ENCODE results near the gene TMED1. TPM values are rescaled to one million over a fixed set of nuclear protein-coding genes. Genes with fewer than 3 reads are reported as not detected.

The TMED1 gene
- polyA plus RNA-seq, 1 donor from 2014 or later: 20.2 TPM

DNA sequence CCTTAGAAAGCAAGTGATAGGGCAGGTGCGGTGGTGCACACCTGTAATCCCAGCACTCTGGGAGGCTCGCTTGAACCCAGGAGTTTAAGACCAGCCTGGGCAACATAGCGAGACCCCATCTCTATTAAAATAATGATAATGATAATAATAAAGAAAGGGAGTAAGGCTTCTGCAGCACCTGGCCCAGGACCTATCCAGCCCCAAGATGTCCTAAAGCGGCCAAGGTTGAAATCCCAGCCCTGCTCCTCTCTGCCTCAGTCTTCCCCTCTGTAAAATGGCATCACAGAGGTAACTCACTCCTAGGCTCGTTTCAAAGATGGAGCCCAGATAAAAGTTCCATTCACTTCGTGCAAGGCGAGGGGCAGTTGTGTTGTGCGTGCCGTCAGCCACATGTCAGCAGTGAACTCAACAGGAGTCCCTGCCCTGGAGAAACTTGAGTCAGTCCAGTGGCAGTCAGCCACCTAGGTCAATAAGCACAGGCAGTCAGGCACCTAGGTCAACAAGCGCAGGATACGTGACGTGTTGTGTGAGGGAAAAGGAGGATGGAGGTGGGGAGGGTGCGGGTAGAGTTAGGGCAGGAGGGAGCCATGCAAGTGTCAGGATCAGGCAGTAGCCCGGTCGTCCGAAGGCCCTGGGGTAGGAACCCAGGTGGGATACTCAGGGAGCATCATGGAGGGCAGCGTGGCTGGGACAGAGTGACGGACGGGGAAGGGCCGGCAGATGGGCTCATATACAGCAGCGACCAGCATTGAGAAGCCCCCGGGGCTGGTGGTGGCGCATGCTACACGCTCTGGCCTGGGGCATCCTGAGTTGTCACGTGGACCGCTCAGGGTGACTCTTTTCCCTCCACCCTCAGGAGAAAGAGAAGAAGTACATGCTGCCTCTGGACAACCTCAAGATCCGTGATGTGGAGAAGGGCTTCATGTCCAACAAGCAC is 16.6 kb downstream of the TMED1 start:
- H3K9me3 ChIP-seq (ENCODE audit: low read length): no peaks in the 10 kb centered on the region
- no peaks in the 10 kb centered on the region for H3K27me3 ChIP-seq (ENCODE audit: insufficient read depth, low read depth, low read length)
- H3K4me2 ChIP-seq (ENCODE audit: low read length): no peak overlapping the region
- H3K9me2 ChIP-seq (ENCODE audit: insufficient read depth, low read length): no peaks in the 10 kb centered on the region
- H3K9ac ChIP-seq (ENCODE audit: low read length): no peak overlapping the region
- H2AFZ ChIP-seq (ENCODE audit: low read depth, low read length): no peak overlapping the region
- H4K20me1 ChIP-seq (ENCODE audit: insufficient read depth): no peaks in the 10 kb centered on the region
- H3F3A ChIP-seq (ENCODE audit: insufficient read depth, low read length, poor library complexity, severe bottlenecking): no peaks in the 10 kb centered on the region
- H3K36me3 ChIP-seq (ENCODE audit: insufficient read depth, low read length): peaks cover 4% of the 10 kb centered on the region
- no peaks in the 10 kb centered on the region for H3K79me2 ChIP-seq (replicated peaks; ENCODE audit: insufficient read depth, low read length)
- H3K4me3 ChIP-seq (ENCODE audit: low read length): no peak overlapping the region
- no peak overlapping the region for H3K27ac ChIP-seq (ENCODE audit: low read length)
- TF ChIP-seq EZH2 (IDR thresholded peaks at IDR 0.05; ENCODE audit: borderline replicate concordance, insufficient read depth, low read length, poor library complexity, severe bottlenecking) (no peak), POLR2AphosphoS5 (IDR thresholded peaks at IDR 0.05) (no peak), EP300 (conservative IDR thresholded peaks at IDR 0.05; ENCODE audit: poor library complexity, severe bottlenecking) (no peak)

DNA sequence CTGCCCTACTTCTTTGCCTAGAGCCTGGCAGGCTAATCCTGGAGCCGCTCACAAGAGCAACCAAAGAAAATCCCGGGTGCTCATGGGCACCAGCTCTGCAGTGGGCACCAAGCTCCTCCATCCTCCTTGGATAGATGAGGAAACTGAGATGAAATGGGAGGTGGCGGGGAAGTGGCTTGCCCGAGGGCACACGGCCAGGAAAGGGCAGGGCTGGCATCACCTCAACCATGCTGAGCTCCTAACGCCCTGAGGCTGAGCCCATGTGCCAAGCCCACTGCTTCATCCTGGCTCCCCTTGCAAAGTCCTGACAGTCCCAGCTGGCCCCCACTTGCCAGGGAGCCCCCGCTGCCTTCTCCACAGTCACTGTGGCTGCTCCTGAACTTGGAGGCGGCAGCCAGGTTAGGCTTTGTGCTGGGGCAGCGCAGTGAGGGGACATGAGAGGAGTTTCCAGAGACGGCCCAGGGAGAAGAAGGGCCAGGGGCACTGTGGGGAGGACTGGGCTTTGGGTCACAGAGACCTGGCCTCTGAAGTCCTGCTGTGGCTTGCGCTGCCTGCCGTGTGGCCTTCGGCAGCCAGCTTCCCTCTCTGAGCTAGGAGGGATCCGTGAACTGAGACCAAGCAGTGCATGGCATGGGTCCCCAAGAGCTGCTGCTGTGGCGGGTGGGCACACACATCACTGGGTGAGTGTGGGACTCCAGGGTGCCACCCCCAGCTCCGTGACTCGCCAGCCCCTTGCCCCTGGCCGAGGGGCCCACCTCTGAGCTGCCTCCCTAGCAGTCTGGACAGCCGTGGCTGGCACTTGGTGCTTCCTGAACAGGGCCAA is 17.5 kb downstream of the TMED1 start:
- Histone ChIP-seq H3K36me3 (ENCODE audit: insufficient read depth, low read length) (peaks cover 4% of the 10 kb centered on the region), H3K9ac (ENCODE audit: low read length) (no peak overlapping the region), H3K4me2 (ENCODE audit: low read length) (no peak overlapping the region), H3K4me3 (ENCODE audit: low read length) (no peak overlapping the region), H2AFZ (ENCODE audit: low read depth, low read length) (no peak overlapping the region), H3F3A (ENCODE audit: insufficient read depth, low read length, poor library complexity, severe bottlenecking) (no peaks in the 10 kb centered on the region), H3K9me3 (ENCODE audit: low read length) (no peaks in the 10 kb centered on the region), H3K9me2 (ENCODE audit: insufficient read depth, low read length) (no peaks in the 10 kb centered on the region), H3K27me3 (ENCODE audit: insufficient read depth, low read depth, low read length) (no peaks in the 10 kb centered on the region), H3K79me2 (replicated peaks; ENCODE audit: insufficient read depth, low read length) (no peaks in the 10 kb centered on the region), H3K27ac (ENCODE audit: low read length) (no peak overlapping the region), H4K20me1 (ENCODE audit: insufficient read depth) (no peaks in the 10 kb centered on the region)
- TF ChIP-seq RAD21 (conservative IDR thresholded peaks at IDR 0.05): no peak
- no peak for TF ChIP-seq EZH2 (IDR thresholded peaks at IDR 0.05; ENCODE audit: borderline replicate concordance, insufficient read depth, low read length, poor library complexity, severe bottlenecking)
- no peak for TF ChIP-seq TAF1 (IDR thresholded peaks at IDR 0.05; ENCODE audit: low read depth)
- TF ChIP-seq EP300 (conservative IDR thresholded peaks at IDR 0.05; ENCODE audit: poor library complexity, severe bottlenecking): no peak
- TF ChIP-seq POLR2AphosphoS5 (IDR thresholded peaks at IDR 0.05): no peak
- TF ChIP-seq, protein P1, sequence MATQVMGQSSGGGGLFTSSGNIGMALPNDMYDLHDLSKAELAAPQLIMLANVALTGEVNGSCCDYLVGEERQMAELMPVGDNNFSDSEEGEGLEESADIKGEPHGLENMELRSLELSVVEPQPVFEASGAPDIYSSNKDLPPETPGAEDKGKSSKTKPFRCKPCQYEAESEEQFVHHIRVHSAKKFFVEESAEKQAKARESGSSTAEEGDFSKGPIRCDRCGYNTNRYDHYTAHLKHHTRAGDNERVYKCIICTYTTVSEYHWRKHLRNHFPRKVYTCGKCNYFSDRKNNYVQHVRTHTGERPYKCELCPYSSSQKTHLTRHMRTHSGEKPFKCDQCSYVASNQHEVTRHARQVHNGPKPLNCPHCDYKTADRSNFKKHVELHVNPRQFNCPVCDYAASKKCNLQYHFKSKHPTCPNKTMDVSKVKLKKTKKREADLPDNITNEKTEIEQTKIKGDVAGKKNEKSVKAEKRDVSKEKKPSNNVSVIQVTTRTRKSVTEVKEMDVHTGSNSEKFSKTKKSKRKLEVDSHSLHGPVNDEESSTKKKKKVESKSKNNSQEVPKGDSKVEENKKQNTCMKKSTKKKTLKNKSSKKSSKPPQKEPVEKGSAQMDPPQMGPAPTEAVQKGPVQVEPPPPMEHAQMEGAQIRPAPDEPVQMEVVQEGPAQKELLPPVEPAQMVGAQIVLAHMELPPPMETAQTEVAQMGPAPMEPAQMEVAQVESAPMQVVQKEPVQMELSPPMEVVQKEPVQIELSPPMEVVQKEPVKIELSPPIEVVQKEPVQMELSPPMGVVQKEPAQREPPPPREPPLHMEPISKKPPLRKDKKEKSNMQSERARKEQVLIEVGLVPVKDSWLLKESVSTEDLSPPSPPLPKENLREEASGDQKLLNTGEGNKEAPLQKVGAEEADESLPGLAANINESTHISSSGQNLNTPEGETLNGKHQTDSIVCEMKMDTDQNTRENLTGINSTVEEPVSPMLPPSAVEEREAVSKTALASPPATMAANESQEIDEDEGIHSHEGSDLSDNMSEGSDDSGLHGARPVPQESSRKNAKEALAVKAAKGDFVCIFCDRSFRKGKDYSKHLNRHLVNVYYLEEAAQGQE (IDR thresholded peaks at IDR 0.05; ENCODE audit: borderline replicate concordance): no peak
- TF ChIP-seq CTCF (IDR thresholded peaks at IDR 0.05; ENCODE audit: poor library complexity, severe bottlenecking): no peak
- no peak for TF ChIP-seq MXI1 (conservative IDR thresholded peaks at IDR 0.05; ENCODE audit: poor library complexity, severe bottlenecking)
- no peak for TF ChIP-seq SMC3 (conservative IDR thresholded peaks at IDR 0.05; ENCODE audit: poor library complexity)
